ENCODE data around the gene TUBB8. TPM values are rescaled to one million over a fixed set of nuclear protein-coding genes. Genes with fewer than 3 reads are reported as not detected.

The TUBB8 gene
- total and polyA plus RNA-seq, 9 of the 15 experiments (the other 6 are each of a cell fraction or from before 2014, with no cell fraction given): 0.07 TPM; not detected in 8

DNA sequence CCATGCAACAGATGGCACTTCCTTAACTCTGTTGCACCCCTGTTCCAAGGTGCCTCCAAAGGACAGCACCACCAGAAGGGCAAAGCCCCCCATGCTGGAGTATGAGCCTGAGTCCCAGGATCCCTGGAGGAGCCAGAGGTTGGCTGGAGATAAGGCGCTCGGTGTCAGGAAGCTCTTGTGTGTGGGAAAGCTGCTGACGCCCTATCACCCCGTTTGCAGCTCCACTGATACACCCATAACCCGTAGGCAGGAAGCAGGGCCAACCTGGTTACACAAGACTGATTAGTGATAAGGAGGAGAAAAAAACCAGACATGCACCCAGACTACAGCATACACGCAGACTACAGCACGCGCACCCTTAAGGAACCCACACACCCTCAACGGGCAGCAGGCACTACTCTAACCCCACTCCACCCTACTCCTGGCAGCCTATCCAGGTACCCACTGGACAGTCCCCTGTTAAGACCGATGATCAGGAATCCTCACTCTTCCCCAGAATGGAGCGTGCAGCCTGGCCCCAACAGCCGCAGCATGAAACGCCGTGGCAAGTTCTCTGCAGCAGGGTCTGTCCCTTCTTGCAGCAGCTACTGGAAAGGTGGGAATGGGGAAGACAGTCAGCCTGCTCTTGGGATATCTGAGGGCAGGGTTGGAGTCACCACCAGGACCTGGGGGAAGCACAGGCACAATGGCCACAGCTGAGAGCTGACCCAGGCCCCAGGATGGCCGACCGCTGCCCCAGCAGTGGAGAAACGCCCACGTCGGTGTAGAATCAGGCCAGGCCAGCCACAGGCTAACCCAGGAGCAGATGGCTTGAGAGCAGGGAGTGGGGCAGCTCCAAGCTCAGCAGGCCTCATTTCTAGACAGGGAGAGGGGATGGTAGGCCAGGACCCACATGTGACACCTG is 38.3 kb upstream of the TUBB8 start (continued):
- TF ChIP-seq RNF219 (CRISPR knock-in tag; IDR thresholded peaks at IDR 0.05) (no peak), SETDB1 (IDR thresholded peaks at IDR 0.05; ENCODE audit: low read length) (no peak)

DNA sequence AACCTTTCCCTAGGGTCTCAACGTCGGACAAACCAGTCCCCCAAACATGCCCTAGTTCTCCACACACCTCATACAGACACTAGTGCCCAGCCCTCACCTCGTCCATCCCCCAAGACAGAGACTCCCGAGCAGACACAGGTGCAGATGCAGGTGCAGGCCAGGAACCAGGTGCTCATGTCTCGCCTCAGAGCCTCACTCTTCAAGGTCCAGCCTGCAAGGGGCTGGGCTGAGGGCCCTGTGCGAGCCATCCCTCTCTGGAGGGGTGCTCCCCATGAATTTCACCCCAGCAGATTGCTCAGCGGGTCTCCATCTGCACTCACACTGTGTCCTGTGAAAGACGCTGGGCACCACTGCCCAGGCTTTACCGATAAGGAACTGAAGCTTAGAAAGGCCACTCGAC is 36.9 kb upstream of the TUBB8 start:
- peaks cover 0 to 10% of the 10 kb centered on the region in 2 experiments; a peak in 2 of 5 replicates for H3K27me3 ChIP-seq (ENCODE audit: control insufficient read depth in 2 of 2, insufficient read depth in 2 of 2, low read length in 2 of 2)
- BruUV-seq (replicated peaks): no TSS peak
- in situ Hi-C loops (cut with MboI) (no loop called here), intact Hi-C loops (cut with micrococcal nuclease) (no loop called here)
- H3K9ac ChIP-seq (ENCODE audit: insufficient read depth in 1 of 2, low read depth in 2 of 2, low read length in 2 of 2): no peak overlapping the region
- no peak overlapping the region for H3K27ac ChIP-seq (ENCODE audit: extremely low read depth, low read depth, low read length)
- H3K4me3 ChIP-seq: no peak overlapping the region
- DNase-seq (ENCODE audit: extremely low read depth in 1 of 4, low spot score in 3 of 4) (no peak), FAIRE-seq (no peak), ATAC-seq (no peak)
- H3K4me1 ChIP-seq (replicated peaks in 1 of 2; ENCODE audit: control insufficient read depth in 2 of 2, insufficient read depth in 2 of 2, low read length in 2 of 2): peaks cover 6 to 10% of the 10 kb centered on the region in 2 experiments; a peak in 3 of 5 replicates
- H4K20me1 ChIP-seq (replicated peaks; ENCODE audit: control insufficient read depth, insufficient read depth, low read length): no peaks in the 10 kb centered on the region; the same call in 1 of the 2 replicates
- H3K4me2 ChIP-seq (ENCODE audit: insufficient read depth, low read length): no peak overlapping the region
- no peaks in the 10 kb centered on the region for H3K9me3 ChIP-seq (replicated peaks; ENCODE audit: control insufficient read depth, insufficient read depth, low read depth, low read length)
- CTCF ChIA-PET (ENCODE audit: low intra/inter-chr PET ratio): no interaction called here
- H3K36me3 ChIP-seq (ENCODE audit: control insufficient read depth, insufficient read depth, low read length): no peaks in the 10 kb centered on the region
- no peak overlapping the region for H2AFZ ChIP-seq (ENCODE audit: low read depth, low read length)
- WGBS (ENCODE audit: insufficient coverage, low coverage, missing lambda C conversion rate): 11% methylated on average over 7 of the region's 10 CpGs
- POLR2A ChIA-PET: no interaction called here
- H3K79me2 ChIP-seq (ENCODE audit: control insufficient read depth, insufficient read depth, low read length): no peaks in the 10 kb centered on the region
- no peaks in the 10 kb centered on the region for H3K9me1 ChIP-seq (ENCODE audit: control insufficient read depth, insufficient read depth, low read length)
- TF ChIP-seq ZNF197 (CRISPR knock-in tag; IDR thresholded peaks at IDR 0.05; ENCODE audit: low read depth) (no peak), THAP12 (CRISPR knock-in tag; IDR thresholded peaks at IDR 0.05) (no peak), CEBPG (CRISPR knock-in tag; IDR thresholded peaks at IDR 0.05) (no peak), CEBPG (tag; conservative IDR thresholded peaks at IDR 0.05 in 1 of 2, IDR thresholded peaks at IDR 0.05 in 1 of 2) (no peak), GATA2 (CRISPR knock-in tag; IDR thresholded peaks at IDR 0.05) (no peak)
